Endodermal cell (in vitro differentiated cells): ENCODE data around the gene DNAH11. TPM values are rescaled to one million over a fixed set of nuclear protein-coding genes. Genes with fewer than 3 reads are reported as not detected.

Experiments
- DNase-seq: peaks from one replicate; pipeline ENCODE4 v3.0.0-alpha.2; 2017
- H3K27ac ChIP-seq: 2 replicates; pipeline ENCODE4 v1.5.1; 2013; ENCODE audit warnings: mild to moderate bottlenecking, low read depth, low read length, moderate library complexity
- H3K27me3 ChIP-seq: 2 replicates; pipeline ENCODE4 v1.6.1; 2013; ENCODE audit warnings: mild to moderate bottlenecking, low read length, moderate library complexity; ENCODE audit not compliant: insufficient read depth, control insufficient read depth, poor library complexity, severe bottlenecking
- H3K36me3 ChIP-seq: 2 replicates; pipeline ENCODE4 v1.7.0; 2013; ENCODE audit warnings: mild to moderate bottlenecking, low read length, moderate library complexity; ENCODE audit not compliant: control insufficient read depth, insufficient read depth
- H3K4me1 ChIP-seq: one replicate; pipeline ENCODE4 v1.7.0; 2013; ENCODE audit warnings: low read length; ENCODE audit not compliant: control insufficient read depth, insufficient read depth
- H3K4me3 ChIP-seq: 2 replicates; pipeline ENCODE4 v1.5.1; 2013; ENCODE audit warnings: mild to moderate bottlenecking, low read length, moderate library complexity
- H3K9ac ChIP-seq: 2 replicates; pipeline ENCODE4 v1.6.1; 2013; ENCODE audit warnings: mild to moderate bottlenecking, low read length, moderate library complexity; ENCODE audit not compliant: poor library complexity, severe bottlenecking; ENCODE audit errors: extremely low read depth
- H3K9me3 ChIP-seq: 2 replicates; pipeline ENCODE4 v1.6.1; 2013; ENCODE audit warnings: mild to moderate bottlenecking, low read length, moderate library complexity; ENCODE audit not compliant: control insufficient read depth
- H3K27ac Mint-ChIP-seq: 2 replicates; pipeline ENCODE4 v1.8.0; 2020; ENCODE audit warnings: mixed read lengths
- H3K27me3 Mint-ChIP-seq: 2 replicates; pipeline ENCODE4 v1.8.0; 2021; ENCODE audit warnings: mild to moderate bottlenecking, mixed read lengths; ENCODE audit not compliant: insufficient read depth
- H3K36me3 Mint-ChIP-seq: 2 replicates; pipeline ENCODE4 v1.8.0; 2020; ENCODE audit warnings: low read depth, mixed read lengths
- H3K4me1 Mint-ChIP-seq: 2 replicates; pipeline ENCODE4 v1.8.0; 2020; ENCODE audit warnings: mixed read lengths
- H3K4me3 Mint-ChIP-seq: 2 replicates; pipeline ENCODE4 v1.8.0; 2020; ENCODE audit warnings: mild to moderate bottlenecking, moderate library complexity, mixed read lengths
- H3K9me3 Mint-ChIP-seq: 2 replicates; pipeline ENCODE4 v1.8.0; 2020; ENCODE audit warnings: mild to moderate bottlenecking, mixed read lengths
- CTCF ChIP-seq: fragments of 200-600 bp; sonication (generic); conservative IDR thresholded peaks from 2 replicates; pipeline ENCODE4 v1.5.0; 2021; ENCODE audit warnings: antibody characterized with exemption, mild to moderate bottlenecking
- WGBS, 2 experiments: methylation state at CpG; one replicate each; pipeline versions ENCODE4 v1.1.5 to v1.1.7; 2013; ENCODE audit warnings: missing lambda C conversion rate in 2 of 2, mixed read lengths in 1 of 2; ENCODE audit not compliant: insufficient coverage in 1 of 2, insufficient read length in 1 of 2; 5-methylcytosine and 5-hydroxymethylcytosine counted together
- total RNA-seq, 2 donors: library from RNA; stranded (reverse); fragmentation: NEBNext Ultra II Directional in 1 of 2; extraction: Animal tissue kit (Norgen Biotek cat#: 25700) in 1 of 2; gene quantifications; 2 replicates in 1 of 2; 3 replicates in 1 of 2; pipeline ENCODE4 v1.2.1, GENCODE V29; 2021

The DNAH11 gene
- total RNA-seq, 2 donors from 2014 or later, result 0.80 to 0.99 TPM

- Mint-ChIP-seq H3K9me3 (no peaks in the 10 kb centered on the region), H3K36me3 (no peaks in the 10 kb centered on the region), H3K4me3 (no peak overlapping the region), H3K27me3 (peaks cover 2% of the 10 kb centered on the region), H3K27ac (no peak overlapping the region), H3K4me1 (no peaks in the 10 kb centered on the region)
- DNase-seq, result no peak
- Histone ChIP-seq H3K27me3 (peaks cover 5% of the 10 kb centered on the region), H3K9ac (no peak overlapping the region), H3K4me3 (no peak overlapping the region), H3K9me3 (no peaks in the 10 kb centered on the region), H3K27ac (no peak overlapping the region), H3K4me1 (no peaks in the 10 kb centered on the region), H3K36me3 (no peaks in the 10 kb centered on the region)
- TF ChIP-seq CTCF, result no peak
- 100% methylated on average over 1 of the region's 1 CpG; no CpG with 5 or more reads in 1 of the 2 experiments for WGBS, 2 experiments
Observed at GRCh38 chr7:21562385-21562784, 19.5 kb downstream of the DNAH11 start.

DNA sequence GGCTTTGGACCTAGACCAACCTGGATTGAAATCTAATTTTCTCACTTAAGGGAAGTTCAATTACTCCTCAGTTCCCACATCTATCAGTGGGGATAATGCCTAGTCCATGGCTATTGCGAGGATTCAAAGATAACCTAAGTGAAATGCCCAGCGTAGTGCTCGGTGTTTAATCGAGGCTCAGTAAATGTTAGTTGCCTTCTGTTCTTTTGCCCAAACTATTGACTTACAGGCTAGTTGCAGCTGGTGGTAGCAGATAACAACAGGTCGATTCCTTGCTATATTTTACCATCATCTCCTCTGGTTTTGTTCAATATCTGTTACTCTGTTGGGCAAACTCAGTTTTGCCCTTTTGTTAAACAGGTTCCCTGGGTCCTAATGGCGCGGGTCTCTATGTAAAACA is 22.8 kb downstream of the DNAH11 start:
- Histone ChIP-seq H3K4me3 (no peak overlapping the region), H3K36me3 (no peaks in the 10 kb centered on the region), H3K27me3 (peaks cover 18% of the 10 kb centered on the region), H3K4me1 (no peaks in the 10 kb centered on the region), H3K27ac (no peak overlapping the region), H3K9me3 (no peaks in the 10 kb centered on the region), H3K9ac (no peak overlapping the region)
- DNase-seq, result no peak
- no peak overlapping the region for H3K27ac Mint-ChIP-seq
- H3K4me1 Mint-ChIP-seq, result no peaks in the 10 kb centered on the region
- 91 to 97% methylated on average over 7 of the region's 7 CpGs for WGBS, 2 experiments
- H3K27me3 Mint-ChIP-seq, result peaks cover 15% of the 10 kb centered on the region
- H3K36me3 Mint-ChIP-seq, result no peaks in the 10 kb centered on the region
- TF ChIP-seq CTCF, result no peak
- no peaks in the 10 kb centered on the region for H3K9me3 Mint-ChIP-seq
- H3K4me3 Mint-ChIP-seq, result no peak overlapping the region

DNA sequence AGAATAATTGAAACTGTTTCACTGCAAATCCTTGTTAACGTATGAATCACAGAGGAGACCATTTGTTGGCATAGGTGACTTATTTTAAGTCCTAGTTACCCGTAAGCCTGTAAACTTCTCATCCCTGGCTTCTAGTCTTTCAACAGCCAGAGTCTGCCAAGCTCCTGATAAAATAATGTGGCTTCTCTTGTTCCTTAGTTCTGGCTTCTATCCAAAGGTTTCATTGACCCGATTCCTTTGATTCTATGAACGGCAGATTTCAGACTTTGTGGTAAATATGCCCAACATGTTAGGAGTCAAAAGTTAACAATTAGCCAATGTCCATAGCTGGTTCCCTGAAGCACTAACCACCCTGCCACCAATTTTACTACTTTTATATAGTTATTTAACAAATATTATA is 23.3 kb downstream of the DNAH11 start:
- H3K4me3 ChIP-seq, result no peak overlapping the region
- H3K27me3 Mint-ChIP-seq, result peaks cover 16% of the 10 kb centered on the region
- no peak for DNase-seq
- H3K4me1 ChIP-seq, result no peaks in the 10 kb centered on the region
- H3K9ac ChIP-seq, result no peak overlapping the region
- no peaks in the 10 kb centered on the region for H3K36me3 Mint-ChIP-seq
- no peaks in the 10 kb centered on the region for H3K9me3 ChIP-seq
- H3K27ac Mint-ChIP-seq, result no peak overlapping the region
- no peak for TF ChIP-seq CTCF
- H3K36me3 ChIP-seq, result no peaks in the 10 kb centered on the region
- no peak overlapping the region for H3K4me3 Mint-ChIP-seq
- no peaks in the 10 kb centered on the region for H3K9me3 Mint-ChIP-seq
- H3K27ac ChIP-seq, result no peak overlapping the region
- H3K4me1 Mint-ChIP-seq, result no peaks in the 10 kb centered on the region
- peaks cover 18% of the 10 kb centered on the region for H3K27me3 ChIP-seq
- 91 to 95% methylated on average over 4 of the region's 4 CpGs for WGBS, 2 experiments
